Fibroblast of villous mesenchyme (primary cell): ENCODE measurements around the gene SPPL2C. TPM values are rescaled to one million over a fixed set of nuclear protein-coding genes. Genes with fewer than 3 reads are reported as not detected.

Experiments
- DNase-seq: peaks from one replicate; pipeline ENCODE4 v3.0.0-alpha.2; 2010; ENCODE audit warnings: low read depth
- H3K4me3 ChIP-seq: 2 replicates; pipeline ENCODE4 v1.5.1; 2011; ENCODE audit warnings: low read depth, mild to moderate bottlenecking, low read length
- total RNA-seq: library from RNA; depleted of rRNA; stranded (reverse); fragments of >200 nt; gene quantifications from 2 replicates; pipeline ENCODE4 v1.2.3, GENCODE V29; 2012
- TF ChIP-seq, protein P1 (sequence below): IDR thresholded peaks from 2 replicates; pipeline ENCODE4 v1.5.1; 2012; ENCODE audit warnings: low read depth, mild to moderate bottlenecking, low read length; ENCODE audit not compliant: insufficient read depth

The SPPL2C gene
- total RNA-seq, 1 donor = not detected

DNA sequence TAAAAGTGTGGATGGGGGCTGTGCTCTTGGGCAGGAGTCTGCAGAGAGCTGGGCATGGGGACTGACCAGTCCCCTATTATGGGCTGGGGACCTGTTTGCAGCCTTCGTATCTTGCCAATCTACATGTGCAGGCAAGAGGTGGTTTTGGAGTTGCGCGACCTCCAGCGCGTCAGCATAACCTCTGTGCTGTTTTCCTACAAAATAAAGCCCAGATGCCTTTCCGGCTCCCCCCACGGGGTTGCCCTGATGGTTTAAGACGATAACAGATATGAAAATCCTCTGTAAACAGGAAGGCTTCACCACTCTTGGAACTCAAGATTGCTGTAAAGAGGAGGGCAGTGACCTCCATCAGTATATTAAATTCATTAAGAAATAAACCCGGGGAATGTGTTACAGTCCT is 16.5 kb upstream of the SPPL2C start:
- TF ChIP-seq, protein P1, sequence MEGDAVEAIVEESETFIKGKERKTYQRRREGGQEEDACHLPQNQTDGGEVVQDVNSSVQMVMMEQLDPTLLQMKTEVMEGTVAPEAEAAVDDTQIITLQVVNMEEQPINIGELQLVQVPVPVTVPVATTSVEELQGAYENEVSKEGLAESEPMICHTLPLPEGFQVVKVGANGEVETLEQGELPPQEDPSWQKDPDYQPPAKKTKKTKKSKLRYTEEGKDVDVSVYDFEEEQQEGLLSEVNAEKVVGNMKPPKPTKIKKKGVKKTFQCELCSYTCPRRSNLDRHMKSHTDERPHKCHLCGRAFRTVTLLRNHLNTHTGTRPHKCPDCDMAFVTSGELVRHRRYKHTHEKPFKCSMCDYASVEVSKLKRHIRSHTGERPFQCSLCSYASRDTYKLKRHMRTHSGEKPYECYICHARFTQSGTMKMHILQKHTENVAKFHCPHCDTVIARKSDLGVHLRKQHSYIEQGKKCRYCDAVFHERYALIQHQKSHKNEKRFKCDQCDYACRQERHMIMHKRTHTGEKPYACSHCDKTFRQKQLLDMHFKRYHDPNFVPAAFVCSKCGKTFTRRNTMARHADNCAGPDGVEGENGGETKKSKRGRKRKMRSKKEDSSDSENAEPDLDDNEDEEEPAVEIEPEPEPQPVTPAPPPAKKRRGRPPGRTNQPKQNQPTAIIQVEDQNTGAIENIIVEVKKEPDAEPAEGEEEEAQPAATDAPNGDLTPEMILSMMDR = no peak
- peak; percentile 34 for DNase-seq
- no peak overlapping the region for H3K4me3 ChIP-seq

DNA sequence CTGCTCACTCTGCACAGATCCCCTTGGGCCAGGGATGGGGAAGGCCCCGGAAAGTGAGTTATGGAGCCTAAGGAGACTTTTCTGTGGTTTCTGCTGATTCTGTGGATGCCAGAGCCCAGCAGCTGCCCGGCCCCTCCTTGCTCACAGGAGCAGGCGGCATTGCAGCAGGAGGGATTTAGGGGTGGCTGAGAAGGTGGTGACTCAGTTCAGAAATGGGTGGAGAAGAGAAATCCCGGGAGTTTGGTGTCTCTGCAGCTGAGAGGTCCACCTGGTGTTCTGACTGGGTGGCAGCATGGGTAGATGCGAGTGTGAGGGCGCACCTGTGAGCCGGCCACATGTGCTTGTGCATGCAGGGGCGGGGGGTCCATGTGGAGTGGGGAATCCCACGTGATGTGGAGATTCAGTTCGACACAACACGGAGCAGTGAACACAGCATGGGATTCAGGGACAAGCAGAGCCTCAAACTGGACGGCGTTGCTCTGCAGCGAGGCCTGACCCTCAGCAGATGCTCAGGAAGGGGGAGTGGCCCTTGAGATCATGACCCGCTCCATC is 16.0 kb upstream of the SPPL2C start:
- TF ChIP-seq, protein P1 = no peak
- no peak overlapping the region for H3K4me3 ChIP-seq
- peak; percentile 50 for DNase-seq

DNA sequence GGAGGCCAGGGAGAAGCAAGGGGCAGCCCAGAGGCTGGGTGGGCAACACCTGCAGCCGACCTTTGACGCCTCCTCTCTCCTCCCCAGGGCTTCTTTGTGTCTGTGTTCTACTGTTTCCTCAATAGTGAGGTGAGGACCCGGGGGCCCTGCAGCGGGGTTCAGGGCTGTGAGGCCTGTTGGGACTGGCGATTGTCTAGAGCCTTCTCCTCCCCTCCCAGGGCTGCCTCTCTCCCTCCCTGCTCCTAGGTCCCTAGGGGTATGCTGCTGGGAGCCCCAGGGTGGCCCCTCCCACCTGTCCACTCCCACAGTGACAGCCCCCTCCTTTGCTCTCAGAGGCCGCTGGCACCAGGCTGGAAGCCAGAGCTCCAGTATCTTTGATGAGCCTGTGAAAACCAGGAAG is 10.8 kb upstream of the SPPL2C start:
- TF ChIP-seq, protein P1 = no peak
- DNase-seq = no peak
- H3K4me3 ChIP-seq = no peak overlapping the region

DNA sequence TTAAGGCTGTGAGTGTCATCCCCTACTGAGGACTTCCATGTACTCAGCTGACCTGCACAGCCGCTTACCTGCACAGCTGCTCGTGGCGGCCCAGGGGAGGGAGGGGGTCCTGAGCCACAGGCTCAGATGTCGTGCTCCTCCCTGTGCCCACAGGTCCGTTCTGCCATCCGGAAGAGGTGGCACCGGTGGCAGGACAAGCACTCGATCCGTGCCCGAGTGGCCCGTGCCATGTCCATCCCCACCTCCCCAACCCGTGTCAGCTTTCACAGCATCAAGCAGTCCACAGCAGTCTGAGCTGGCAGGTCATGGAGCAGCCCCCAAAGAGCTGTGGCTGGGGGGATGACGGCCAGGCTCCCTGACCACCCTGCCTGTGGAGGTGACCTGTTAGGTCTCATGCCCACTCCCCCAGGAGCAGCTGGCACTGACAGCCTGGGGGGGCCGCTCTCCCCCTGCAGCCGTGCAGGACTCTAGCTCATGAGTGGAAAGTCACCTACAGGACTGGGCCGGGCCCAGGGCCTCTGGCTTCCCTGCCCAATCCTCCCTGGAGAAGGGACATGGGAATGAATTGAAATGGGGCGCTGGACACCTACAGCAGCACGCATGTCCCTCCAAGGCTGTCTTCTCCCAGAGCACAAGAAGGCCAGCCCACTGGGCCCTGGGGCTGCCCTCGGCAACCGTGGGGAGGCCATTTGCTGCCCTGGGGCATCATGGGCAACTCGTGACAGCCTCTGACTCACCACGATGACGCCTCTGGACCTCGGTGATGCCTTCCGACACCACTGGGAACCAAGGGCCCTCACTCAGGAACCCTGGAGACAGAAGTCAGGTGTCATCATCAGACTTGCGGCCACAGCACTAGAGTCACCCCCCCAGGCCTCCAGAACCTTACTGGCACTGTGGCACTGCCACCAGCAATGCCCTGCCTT is 9.9 kb upstream of the SPPL2C start:
- no peak overlapping the region for H3K4me3 ChIP-seq
- TF ChIP-seq, protein P1 = no peak
- DNase-seq = no peak

DNA sequence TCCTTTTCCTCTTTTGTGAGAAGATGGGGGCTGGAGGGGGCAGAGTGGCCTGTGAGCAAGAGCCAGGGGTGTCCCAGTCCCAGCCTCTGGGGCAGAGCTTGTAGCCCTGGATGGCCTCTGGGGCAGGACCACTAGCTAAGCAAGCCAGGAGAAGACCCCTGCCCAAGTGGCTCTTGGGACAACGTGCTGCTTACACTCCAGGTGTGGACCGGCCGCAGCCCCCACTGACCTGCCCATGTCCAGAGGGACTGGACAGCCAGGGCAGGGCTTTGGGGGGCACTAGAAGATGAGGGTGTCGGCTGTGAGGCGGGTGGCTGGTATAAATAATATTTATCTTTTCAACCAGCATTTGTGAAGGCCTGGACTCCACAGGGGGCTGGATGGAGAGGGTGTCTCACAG is 9.2 kb upstream of the SPPL2C start:
- TF ChIP-seq, protein P1 = no peak
- DNase-seq = no peak
- no peak overlapping the region for H3K4me3 ChIP-seq

DNA sequence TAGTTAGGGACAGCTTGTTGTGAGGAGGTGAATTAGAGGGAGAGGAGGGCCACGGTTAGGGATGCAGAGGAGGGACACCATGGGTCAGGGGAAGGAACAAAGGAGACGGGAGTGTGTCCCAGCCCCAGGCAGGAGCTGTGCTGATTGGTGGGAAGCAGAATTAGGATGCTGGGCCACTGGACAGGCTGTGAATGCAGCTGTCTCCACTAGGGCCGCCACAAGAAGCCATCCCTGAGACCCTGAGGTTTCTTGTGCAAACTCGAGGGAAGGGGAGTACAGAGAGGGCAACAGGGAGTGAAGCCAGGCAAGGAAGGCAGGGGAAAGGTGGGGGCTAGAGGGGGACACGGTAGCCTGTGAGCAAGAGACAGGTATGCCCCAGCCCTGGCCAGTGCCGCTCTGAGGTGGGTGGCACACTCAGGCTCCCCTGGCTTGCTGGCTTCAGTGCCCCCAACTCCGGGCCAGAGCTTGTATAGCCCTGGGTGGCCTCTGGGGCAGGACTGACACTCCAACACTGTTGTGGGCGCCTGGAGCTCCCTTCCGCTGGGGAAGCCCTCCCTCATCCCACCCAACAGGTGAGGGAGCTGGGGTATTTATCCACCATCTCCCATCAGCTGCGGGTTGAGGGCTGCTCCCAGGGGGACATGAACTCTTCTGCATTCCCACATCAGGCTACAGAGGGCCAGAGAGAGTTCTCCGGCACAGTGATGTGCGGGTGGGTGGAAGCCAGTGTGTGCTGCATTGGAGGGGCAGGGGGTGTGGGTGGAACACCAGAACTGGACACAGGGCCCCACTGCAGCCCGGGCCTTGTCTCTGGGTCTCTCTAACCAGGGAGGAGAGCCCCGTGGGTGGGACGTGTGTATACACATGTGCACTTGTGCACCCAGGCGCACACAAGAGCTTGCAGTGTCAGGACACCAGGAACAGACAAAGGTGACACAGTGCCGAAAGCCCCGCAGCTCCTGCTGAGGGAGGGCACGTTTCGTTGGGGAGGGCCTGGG is 8.3 kb upstream of the SPPL2C start:
- TF ChIP-seq, protein P1 = no peak
- no peak overlapping the region for H3K4me3 ChIP-seq
- no peak for DNase-seq
